HG03378 (cell line): Measurements from ENCODE around the gene SH3RF3.

Experiments
- ATAC-seq: cut with Tn5 transposase; IDR thresholded peaks from one replicate; pipeline ENCODE4 v1.9.1; 2021; ENCODE audit warnings: mild to moderate bottlenecking, moderate library complexity; ENCODE audit not compliant: unreplicated experiment

Gene SH3RF3

GRCh38 chr2:109481599-109481998 lies 352.6 kb downstream of the SH3RF3 start:
- no peak for ATAC-seq

GRCh38 chr2:109482361-109482861 lies 353.4 kb downstream of the SH3RF3 start:
- no peak for ATAC-seq

GRCh38 chr2:109486711-109487535 lies 357.9 kb downstream of the SH3RF3 start:
- ATAC-seq, result no peak

GRCh38 chr2:109487536-109487869 lies 358.5 kb downstream of the SH3RF3 start:
- ATAC-seq, result no peak

GRCh38 chr2:109487871-109488655 lies 359.1 kb downstream of the SH3RF3 start:
- no peak for ATAC-seq

- no peak for ATAC-seq
Measured at GRCh38 chr2:109489296-109489695, 360.3 kb downstream of the SH3RF3 start.

GRCh38 chr2:109493176-109493935 lies 364.4 kb downstream of the SH3RF3 start:
- no peak for ATAC-seq

- no peak for ATAC-seq
Measured at GRCh38 chr2:109494351-109494750, 365.3 kb downstream of the SH3RF3 start.

GRCh38 chr2:109497463-109497862 lies 368.5 kb downstream of the SH3RF3 start:
- ATAC-seq, result no peak

- no peak for ATAC-seq
Measured at GRCh38 chr2:109497911-109498870, 369.2 kb downstream of the SH3RF3 start.

- ATAC-seq, result no peak
Measured at GRCh38 chr2:109498906-109499305, 369.9 kb downstream of the SH3RF3 start.

GRCh38 chr2:109499566-109499965 lies 370.6 kb downstream of the SH3RF3 start:
- no peak for ATAC-seq

- ATAC-seq, result no peak
Measured at GRCh38 chr2:109500910-109501309, 371.9 kb downstream of the SH3RF3 start.

- ATAC-seq, result no peak
Measured at GRCh38 chr2:109501461-109501860, 372.5 kb downstream of the SH3RF3 start.

- no peak for ATAC-seq
Measured at GRCh38 chr2:109503191-109503590, 374.2 kb downstream of the SH3RF3 start.

GRCh38 chr2:109507217-109507616 lies 378.2 kb downstream of the SH3RF3 start:
- no peak for ATAC-seq

GRCh38 chr2:109507828-109508227 lies 378.8 kb downstream of the SH3RF3 start:
- no peak for ATAC-seq

- no peak for ATAC-seq
Measured at GRCh38 chr2:109508556-109508955, 379.6 kb downstream of the SH3RF3 start.

GRCh38 chr2:109510136-109511028 lies 381.4 kb downstream of the SH3RF3 start:
- ATAC-seq, result no peak
